LHCN-M2 (cell line): ENCODE data around the gene HRK. TPM values are rescaled to one million over a fixed set of nuclear protein-coding genes. Genes with fewer than 3 reads are reported as not detected.
A peak's percentile ranks its signal among the peaks of the same experiment; 100 is the strongest.

Experiments
- DNase-seq: peaks from one replicate; pipeline ENCODE4 v3.0.0-alpha.2; 2012; ENCODE audit warnings: low read depth
- total RNA-seq: library from RNA; depleted of rRNA; stranded (reverse); fragments of >200 nt; gene quantifications from 2 replicates; pipeline ENCODE4 v1.2.3, GENCODE V29; 2014

HRK gene
- total RNA-seq, 1 experiment from 2014 or later: not detected

GRCh38 chr12:116867523-116867922 lies 13.7 kb downstream of the HRK start:
- no peak for DNase-seq

- DNase-seq: peak; percentile 65
These were observed 16.7 kb downstream of the HRK start for GRCh38 chr12:116864371-116865160.

- peak; percentile 41 for DNase-seq
These were observed 17.9 kb downstream of the HRK start for GRCh38 chr12:116863275-116863767.

GRCh38 chr12:116862167-116862566 lies 19.1 kb downstream of the HRK start:
- no peak for DNase-seq

GRCh38 chr12:116861320-116861719 lies 19.9 kb downstream of the HRK start:
- DNase-seq: peak; percentile 85

- no peak for DNase-seq
These were observed 21.0 kb downstream of the HRK start for GRCh38 chr12:116860263-116860662.

- no peak for DNase-seq
These were observed 22.2 kb downstream of the HRK start for GRCh38 chr12:116859079-116859478.

GRCh38 chr12:116856729-116857128 lies 24.5 kb downstream of the HRK start:
- no peak for DNase-seq

- DNase-seq: no peak
These were observed 25.3 kb downstream of the HRK start for GRCh38 chr12:116855744-116856470.

GRCh38 chr12:116853507-116853906 lies 27.7 kb downstream of the HRK start:
- no peak for DNase-seq

- DNase-seq: no peak
These were observed 28.9 kb downstream of the HRK start for GRCh38 chr12:116852303-116852702.

- no peak for DNase-seq
These were observed 32.0 kb downstream of the HRK start for GRCh38 chr12:116849216-116849615.

- no peak for DNase-seq
These were observed 38.2 kb downstream of the HRK start for GRCh38 chr12:116843085-116843484.

- DNase-seq: no peak
These were observed 41.9 kb downstream of the HRK start for GRCh38 chr12:116839287-116839830.

- no peak for DNase-seq
These were observed 42.9 kb downstream of the HRK start for GRCh38 chr12:116838365-116838764.

- DNase-seq: no peak
These were observed 44.1 kb downstream of the HRK start for GRCh38 chr12:116837097-116837496.

GRCh38 chr12:116835484-116835883 lies 45.8 kb downstream of the HRK start:
- no peak for DNase-seq

GRCh38 chr12:116833474-116833873 lies 47.8 kb downstream of the HRK start:
- no peak for DNase-seq

GRCh38 chr12:116832353-116832752 lies 48.9 kb downstream of the HRK start:
- no peak for DNase-seq

GRCh38 chr12:116827432-116827831 lies 53.8 kb downstream of the HRK start:
- no peak for DNase-seq

- no peak for DNase-seq
These were observed 60.0 kb downstream of the HRK start for GRCh38 chr12:116821291-116821690.

- DNase-seq: no peak
These were observed 61.1 kb downstream of the HRK start for GRCh38 chr12:116820064-116820656.
